GM12872 (cell line): ENCODE results near the gene AP4B1.

Experiments
- CTCF ChIP-seq: IDR thresholded peaks from 3 replicates; pipeline ENCODE4 v1.5.1; 2011; ENCODE audit warnings: low read depth, mild to moderate bottlenecking, low read length, moderate library complexity; ENCODE audit not compliant: insufficient read depth

The AP4B1 gene

GRCh38 chr1:113913887-113914664, 9.5 kb upstream of the AP4B1 start:
- no peak for TF ChIP-seq CTCF

GRCh38 chr1:113913312-113913668, 8.7 kb upstream of the AP4B1 start:
- no peak for TF ChIP-seq CTCF

- TF ChIP-seq CTCF = no peak
Observed at GRCh38 chr1:113912594-113913311, 8.2 kb upstream of the AP4B1 start.

- TF ChIP-seq CTCF = no peak
Observed at GRCh38 chr1:113905435-113905861, 849 bp upstream of the AP4B1 start.

GRCh38 chr1:113904293-113904673, 316 bp downstream of the AP4B1 start:
- no peak for TF ChIP-seq CTCF

- no peak for TF ChIP-seq CTCF
Observed at GRCh38 chr1:113903501-113904292, 902 bp downstream of the AP4B1 start.

GRCh38 chr1:113901191-113901590, 3.4 kb downstream of the AP4B1 start:
- TF ChIP-seq CTCF = no peak
